Liver (tissue), 3 donors: ENCODE measurements around the gene B4GALNT3.

Source experiments
- GABPA ChIP-seq, 2 donors: IDR thresholded peaks in 1 of 2; conservative IDR thresholded peaks in 1 of 2; 2 replicates each; pipeline ENCODE4 v1.6.1; 2016; ENCODE audit warnings: antibody characterized with exemption in 2 of 2, mild to moderate bottlenecking in 1 of 2, moderate library complexity in 1 of 2
- JUND ChIP-seq, 2 donors: IDR thresholded peaks; 2 replicates each; pipeline ENCODE4 v1.6.1; 2016; ENCODE audit warnings: antibody characterized with exemption in 2 of 2
- RAD21 ChIP-seq, 2 donors: IDR thresholded peaks; 2 replicates each; pipeline ENCODE4 v1.6.1; 2016; ENCODE audit warnings: antibody characterized with exemption in 2 of 2, mild to moderate bottlenecking in 2 of 2
- SP1 ChIP-seq: IDR thresholded peaks from 2 replicates; pipeline ENCODE4 v1.6.1; 2018; ENCODE audit warnings: antibody characterized with exemption, mild to moderate bottlenecking
- TAF1 ChIP-seq: conservative IDR thresholded peaks from 2 replicates; pipeline ENCODE4 v1.6.1; 2016; ENCODE audit warnings: antibody characterized with exemption, mild to moderate bottlenecking
- TF ChIP-seq, protein P1 (sequence below): fragments of 150-350 bp; IDR thresholded peaks from 2 replicates; pipeline ENCODE4 v1.5.1; 2017; ENCODE audit warnings: improper control_type of control experiment, low read depth, low read length; ENCODE audit not compliant: missing input control
- TF ChIP-seq, protein P2 (sequence below): IDR thresholded peaks from 2 replicates; pipeline ENCODE4 v1.6.1; 2016; ENCODE audit warnings: antibody characterized with exemption
- donor health status: healthy.
- donor health status: healthy.

DNA sequence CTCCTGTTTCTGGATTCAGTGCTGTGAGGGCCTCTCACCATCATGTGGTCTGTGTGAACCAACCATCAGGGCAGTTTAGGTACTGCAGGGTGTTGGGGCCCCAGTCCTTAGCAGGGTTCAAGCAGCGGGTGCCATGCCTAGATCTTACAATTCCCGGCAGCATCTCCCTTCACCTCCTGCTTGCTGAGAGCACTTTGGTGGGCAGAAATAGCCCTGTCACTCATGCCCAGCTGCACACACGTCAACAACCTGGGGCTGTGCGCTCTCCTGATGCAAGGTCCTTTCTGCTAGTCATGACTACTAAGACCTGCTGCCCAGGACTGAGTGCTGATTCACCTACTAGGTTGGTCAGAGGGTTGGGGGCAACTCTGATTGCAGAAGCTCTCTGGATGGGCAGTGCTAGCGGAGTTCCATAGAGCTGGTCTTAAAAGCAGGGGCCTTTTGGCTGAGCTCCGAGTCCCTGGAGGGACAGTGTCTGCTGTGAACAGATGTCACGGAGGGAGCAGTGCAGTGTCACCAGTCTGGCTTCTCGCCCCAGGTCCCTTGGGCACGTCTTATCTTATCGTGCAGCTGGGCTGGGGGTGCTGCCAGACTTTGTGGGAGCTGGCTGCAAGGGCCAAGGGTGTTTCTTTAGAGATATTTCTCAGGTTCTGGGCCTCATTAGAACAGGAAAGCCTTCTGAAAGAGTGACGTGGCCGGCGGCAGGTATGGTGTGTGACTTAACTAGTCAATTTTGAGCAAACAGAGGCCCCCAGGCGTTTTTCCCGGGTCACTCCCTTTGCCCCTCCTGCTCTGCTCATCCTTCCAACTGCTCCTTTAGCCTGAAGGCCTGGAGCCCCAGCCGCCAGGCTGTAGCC lies 131.7 kb downstream of the B4GALNT3 start:
- TF ChIP-seq, protein P1, sequence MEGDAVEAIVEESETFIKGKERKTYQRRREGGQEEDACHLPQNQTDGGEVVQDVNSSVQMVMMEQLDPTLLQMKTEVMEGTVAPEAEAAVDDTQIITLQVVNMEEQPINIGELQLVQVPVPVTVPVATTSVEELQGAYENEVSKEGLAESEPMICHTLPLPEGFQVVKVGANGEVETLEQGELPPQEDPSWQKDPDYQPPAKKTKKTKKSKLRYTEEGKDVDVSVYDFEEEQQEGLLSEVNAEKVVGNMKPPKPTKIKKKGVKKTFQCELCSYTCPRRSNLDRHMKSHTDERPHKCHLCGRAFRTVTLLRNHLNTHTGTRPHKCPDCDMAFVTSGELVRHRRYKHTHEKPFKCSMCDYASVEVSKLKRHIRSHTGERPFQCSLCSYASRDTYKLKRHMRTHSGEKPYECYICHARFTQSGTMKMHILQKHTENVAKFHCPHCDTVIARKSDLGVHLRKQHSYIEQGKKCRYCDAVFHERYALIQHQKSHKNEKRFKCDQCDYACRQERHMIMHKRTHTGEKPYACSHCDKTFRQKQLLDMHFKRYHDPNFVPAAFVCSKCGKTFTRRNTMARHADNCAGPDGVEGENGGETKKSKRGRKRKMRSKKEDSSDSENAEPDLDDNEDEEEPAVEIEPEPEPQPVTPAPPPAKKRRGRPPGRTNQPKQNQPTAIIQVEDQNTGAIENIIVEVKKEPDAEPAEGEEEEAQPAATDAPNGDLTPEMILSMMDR: peak; percentile 20
- TF ChIP-seq TAF1 (no peak), JUND (IDR thresholded peaks at IDR 0.05) (no peak), SP1 (no peak), GABPA (IDR thresholded peaks at IDR 0.05 in 1 of 2, conservative IDR thresholded peaks at IDR 0.05 in 1 of 2) (no peak), RAD21 (IDR thresholded peaks at IDR 0.05) (no peak)
- TF ChIP-seq, protein P2, sequence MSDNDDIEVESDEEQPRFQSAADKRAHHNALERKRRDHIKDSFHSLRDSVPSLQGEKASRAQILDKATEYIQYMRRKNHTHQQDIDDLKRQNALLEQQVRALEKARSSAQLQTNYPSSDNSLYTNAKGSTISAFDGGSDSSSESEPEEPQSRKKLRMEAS: no peak
